ENCODE measurements around the gene HSPA9. TPM values are rescaled to one million over a fixed set of nuclear protein-coding genes. Genes with fewer than 3 reads are reported as not detected.

The HSPA9 gene
- total RNA-seq, 1 experiment from 2014 or later: 414 TPM

- TF ChIP-seq ZNF532 (CRISPR knock-in tag; IDR thresholded peaks at IDR 0.05; ENCODE audit: borderline replicate concordance) (no peak), IRF1 (CRISPR knock-in tag; IDR thresholded peaks at IDR 0.05) (no peak)
Observed at GRCh38 chr5:138566792-138567191, 8.4 kb downstream of the HSPA9 start (continued).

- CTCF ChIA-PET: no interaction called here
- Mint-ChIP-seq H3K36me3 (peaks cover 86% of the 10 kb centered on the region), H3K27me3 (ENCODE audit: low read depth) (no peaks in the 10 kb centered on the region), H3K9me3 (no peaks in the 10 kb centered on the region), H3K4me1 (no peaks in the 10 kb centered on the region), H3K4me3 (no peak overlapping the region), H3K27ac (no peak overlapping the region)
- ATAC-seq (no peak), DNase-seq (ENCODE audit: low spot score) (no peak)
- TF ChIP-seq RORB (CRISPR knock-in tag; IDR thresholded peaks at IDR 0.05): no peak
- no peak for TF ChIP-seq OVOL2 (CRISPR knock-in tag; IDR thresholded peaks at IDR 0.05; ENCODE audit: borderline replicate concordance)
- TF ChIP-seq PRDM15 (CRISPR knock-in tag; IDR thresholded peaks at IDR 0.05): no peak
- TF ChIP-seq MAX (CRISPR knock-in tag; IDR thresholded peaks at IDR 0.05): no peak
- no peak for TF ChIP-seq FOXK1 (CRISPR knock-in tag; IDR thresholded peaks at IDR 0.05)
- TF ChIP-seq ELF4 (CRISPR knock-in tag; IDR thresholded peaks at IDR 0.05; ENCODE audit: low read depth): no peak
- no peak for TF ChIP-seq HMGA2 (CRISPR knock-in tag; IDR thresholded peaks at IDR 0.05)
- no peak for TF ChIP-seq TEAD1 (CRISPR knock-in tag; IDR thresholded peaks at IDR 0.05)
- no peak for TF ChIP-seq IRF2 (CRISPR knock-in tag; IDR thresholded peaks at IDR 0.05; ENCODE audit: borderline replicate concordance, low read depth)
- POLR2A ChIA-PET: interaction anchor here (0.6 to 1.6 kb wide), 2 partner anchors 11 to 14 kb away, joined by 3 to 8 read pairs; no protein-coding TSS in a partner anchor
Observed at GRCh38 chr5:138565100-138565821, 9.9 kb downstream of the HSPA9 start.

- H3K9me3 Mint-ChIP-seq: no peaks in the 10 kb centered on the region
- ATAC-seq (no peak), DNase-seq (ENCODE audit: low spot score) (no peak)
- no peak overlapping the region for H3K4me3 Mint-ChIP-seq
- ChIA-PET POLR2A (interaction anchor here (0.6 kb wide), 3 partner anchors 12 to 189 kb away, joined by 3 to 4 read pairs (median 3); no protein-coding TSS in a partner anchor), CTCF (no interaction called here)
- peaks cover 87% of the 10 kb centered on the region for H3K36me3 Mint-ChIP-seq
- H3K4me1 Mint-ChIP-seq: no peaks in the 10 kb centered on the region
- H3K27ac Mint-ChIP-seq: no peak overlapping the region
- H3K27me3 Mint-ChIP-seq (ENCODE audit: low read depth): no peaks in the 10 kb centered on the region
- TF ChIP-seq ZNF416 (CRISPR knock-in tag; IDR thresholded peaks at IDR 0.05) (no peak), AR (CRISPR knock-in tag; IDR thresholded peaks at IDR 0.05) (no peak), NR3C1 (CRISPR knock-in tag; conservative IDR thresholded peaks at IDR 0.05; ENCODE audit: low read depth) (no peak), STAT6 (CRISPR knock-in tag; conservative IDR thresholded peaks at IDR 0.05; ENCODE audit: low read depth) (no peak), ZBTB21 (CRISPR knock-in tag; IDR thresholded peaks at IDR 0.05; ENCODE audit: borderline replicate concordance) (no peak), ATF3 (CRISPR knock-in tag; conservative IDR thresholded peaks at IDR 0.05) (no peak)
Observed at GRCh38 chr5:138564242-138564641, 11.0 kb downstream of the HSPA9 start.

Measured in WTC11 (cell line).